Measurements from ENCODE around the gene TMEM45A.

The TMEM45A gene

DNA sequence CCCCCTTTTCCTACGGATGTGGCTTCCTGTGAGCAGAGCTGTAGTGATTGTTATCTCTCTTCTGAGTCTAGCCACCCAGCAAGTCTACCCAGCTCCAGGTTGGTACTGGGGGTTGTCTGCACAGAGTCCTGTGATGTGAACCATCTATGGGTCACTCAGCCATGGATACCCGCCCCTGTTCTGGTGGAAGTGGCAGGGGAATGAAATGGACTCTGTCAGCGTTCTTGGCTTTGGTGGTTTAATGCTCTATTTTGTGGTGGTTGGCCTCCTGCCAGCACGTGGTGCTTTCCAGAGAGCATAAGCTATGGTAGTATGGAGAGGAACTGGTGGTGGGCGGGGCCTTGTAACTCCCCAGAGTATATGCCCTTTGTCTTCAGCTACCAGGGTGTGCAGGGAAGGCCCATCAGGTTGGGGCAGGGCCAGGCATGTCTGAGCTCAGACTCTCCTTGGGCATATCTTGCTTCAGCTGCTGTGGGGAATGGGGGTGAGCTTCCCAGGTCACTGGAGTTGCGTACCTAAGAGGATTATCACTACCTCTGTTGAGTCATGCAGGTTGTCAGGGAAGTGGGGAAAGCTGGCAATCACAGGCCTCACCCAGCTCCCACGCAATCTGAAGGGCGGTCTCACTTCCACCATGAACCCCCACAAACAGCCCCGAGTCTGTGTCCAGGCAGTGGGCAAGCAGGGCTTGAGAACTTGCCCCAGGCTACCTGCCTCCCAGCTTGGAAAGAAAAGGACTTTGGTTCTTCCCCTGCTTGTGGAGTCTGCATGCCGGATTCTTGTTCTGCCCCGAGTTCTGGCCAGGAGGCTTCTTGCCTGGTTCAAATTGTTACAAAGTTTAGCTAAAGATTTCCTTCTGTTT, 108.0 kb downstream of the TMEM45A start:
- Histone ChIP-seq H3K27me3 (ENCODE audit: insufficient read depth, low read depth, severe bottlenecking) (no peaks in the 10 kb centered on the region), H3K36me3 (no peaks in the 10 kb centered on the region), H3K4me3 (ENCODE audit: low read depth, low read length) (no peak overlapping the region), H3K9me3 (ENCODE audit: severe bottlenecking) (peaks cover 4% of the 10 kb centered on the region), H3K27ac (peak overlapping the region; percentile 63)
- no peak for TF ChIP-seq CTCF (IDR thresholded peaks at IDR 0.05; ENCODE audit: low read depth, low read length)
- DNase-seq = peak; percentile 77

GRCh38 chr3:100602506-100603444, 110.4 kb downstream of the TMEM45A start:
- DNase-seq = no peak
- H3K27me3 ChIP-seq (ENCODE audit: insufficient read depth, low read depth, severe bottlenecking) = no peaks in the 10 kb centered on the region
- H3K9me3 ChIP-seq (ENCODE audit: severe bottlenecking) = peaks cover 4% of the 10 kb centered on the region
- no peak overlapping the region for H3K4me3 ChIP-seq (ENCODE audit: low read depth, low read length)
- no peak overlapping the region for H3K27ac ChIP-seq
- H3K36me3 ChIP-seq = no peaks in the 10 kb centered on the region
- no peak for TF ChIP-seq CTCF (IDR thresholded peaks at IDR 0.05; ENCODE audit: low read depth, low read length)

DNA sequence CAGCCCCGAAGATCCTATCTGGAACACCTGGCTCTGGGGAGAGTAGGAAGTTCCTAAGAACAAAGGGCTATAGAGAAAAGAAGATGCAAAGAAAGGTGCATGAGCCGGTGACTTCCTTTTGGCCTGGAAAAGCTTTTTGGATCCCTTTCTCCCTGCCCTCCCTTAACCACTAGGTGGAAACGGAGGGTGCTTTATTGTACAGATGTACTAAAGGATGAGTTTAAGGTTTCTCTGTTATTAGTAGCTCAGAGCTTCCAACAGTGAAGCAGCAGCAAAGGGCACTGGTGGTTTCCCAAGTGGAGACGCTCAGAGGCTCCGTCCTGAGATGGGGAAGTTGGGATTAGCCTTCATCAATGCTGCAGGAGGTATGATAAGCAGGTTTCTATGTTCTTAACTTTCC, 111.0 kb downstream of the TMEM45A start:
- Histone ChIP-seq H3K36me3 (no peaks in the 10 kb centered on the region), H3K27me3 (ENCODE audit: insufficient read depth, low read depth, severe bottlenecking) (no peaks in the 10 kb centered on the region), H3K9me3 (ENCODE audit: severe bottlenecking) (peaks cover 4% of the 10 kb centered on the region), H3K27ac (no peak overlapping the region), H3K4me3 (ENCODE audit: low read depth, low read length) (no peak overlapping the region)
- TF ChIP-seq CTCF (IDR thresholded peaks at IDR 0.05; ENCODE audit: low read depth, low read length) = peak; percentile 57
- peak; percentile 33 for DNase-seq

GRCh38 chr3:100605358-100605757, 112.9 kb downstream of the TMEM45A start:
- no peaks in the 10 kb centered on the region for H3K36me3 ChIP-seq
- TF ChIP-seq CTCF (IDR thresholded peaks at IDR 0.05; ENCODE audit: low read depth, low read length) = no peak
- peaks cover 4% of the 10 kb centered on the region for H3K9me3 ChIP-seq (ENCODE audit: severe bottlenecking)
- H3K27me3 ChIP-seq (ENCODE audit: insufficient read depth, low read depth, severe bottlenecking) = no peaks in the 10 kb centered on the region
- DNase-seq = no peak
- H3K4me3 ChIP-seq (ENCODE audit: low read depth, low read length) = no peak overlapping the region
- H3K27ac ChIP-seq = no peak overlapping the region

DNA sequence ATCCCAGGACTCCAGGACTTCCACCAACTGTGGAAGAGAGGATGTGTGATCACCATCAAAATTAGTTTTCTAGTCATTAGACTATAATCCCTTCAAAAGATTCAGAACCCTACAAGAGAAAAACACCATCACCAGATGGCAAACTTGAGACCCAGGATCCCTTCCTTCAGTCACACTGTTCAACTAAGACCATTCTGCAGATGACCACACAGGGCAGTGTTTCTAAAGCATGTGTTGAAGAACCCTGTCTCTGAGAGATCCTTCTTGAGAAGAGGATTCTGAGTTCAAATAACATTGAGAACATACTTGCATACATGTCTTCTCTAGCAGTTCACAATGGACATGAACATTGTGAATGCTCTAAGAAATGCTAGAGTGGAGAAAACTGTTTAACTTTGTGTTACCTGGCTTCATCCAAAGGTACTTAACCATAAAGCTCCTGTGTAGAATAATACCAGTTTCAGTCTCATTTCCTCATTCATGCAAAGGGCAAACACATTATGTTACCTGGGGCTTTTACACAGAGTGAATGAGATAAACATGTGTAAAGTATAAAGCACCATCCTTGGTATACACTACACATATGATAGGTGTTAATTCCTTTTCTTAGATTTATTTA, 114.6 kb downstream of the TMEM45A start:
- H3K4me3 ChIP-seq (ENCODE audit: low read depth, low read length) = no peak overlapping the region

More for the DNA sequence above, 114.6 kb downstream of the TMEM45A start:
- Histone ChIP-seq H3K27me3 (ENCODE audit: insufficient read depth, low read depth, severe bottlenecking) (no peaks in the 10 kb centered on the region), H3K9me3 (ENCODE audit: severe bottlenecking) (no peaks in the 10 kb centered on the region), H3K27ac (no peak overlapping the region), H3K36me3 (no peaks in the 10 kb centered on the region)
- DNase-seq = no peak
- 0 out of 2 replicates have a peak, but pooled peaks have one; percentile 9 for TF ChIP-seq CTCF (IDR thresholded peaks at IDR 0.05; ENCODE audit: low read depth, low read length)
